GM23338 (cell line): ENCODE measurements around the gene PAQR5. TPM values are rescaled to one million over a fixed set of nuclear protein-coding genes. Genes with fewer than 3 reads are reported as not detected.

ENCODE experiments used
- ATAC-seq: fragments of 200-7000 bp; cut with Tn5 transposase; 3 replicates; pipeline ENCODE4 v1.9.1; 2020
- DNase-seq: peaks from one replicate; pipeline ENCODE4 v3.0.0-alpha.2; 2015; ENCODE audit warnings: low spot score
- H2AFZ ChIP-seq: fragments of 200-600 bp; sonication (generic); 2 replicates; pipeline ENCODE4 v1.8.0; 2016; ENCODE audit warnings: antibody characterized with exemption, mild to moderate bottlenecking, moderate library complexity
- H3F3A ChIP-seq: fragments of 200-600 bp; sonication (generic); replicated peaks from 2 replicates; pipeline ENCODE4 v1.8.0; 2017; ENCODE audit warnings: antibody characterized with exemption, mixed run types, low read depth
- H3K27ac ChIP-seq: fragments of 200-600 bp; sonication (generic); 2 replicates; pipeline ENCODE4 v1.6.1; 2016; ENCODE audit warnings: low read depth
- H3K27me3 ChIP-seq: fragments of 200-600 bp; sonication (generic); 2 replicates; pipeline ENCODE4 v1.8.0; 2016; ENCODE audit warnings: mild to moderate bottlenecking, mixed run types, moderate library complexity; ENCODE audit not compliant: insufficient read depth
- H3K36me3 ChIP-seq: fragments of 200-600 bp; sonication (generic); 2 replicates; pipeline ENCODE4 v1.8.0; 2016; ENCODE audit warnings: mild to moderate bottlenecking; ENCODE audit not compliant: insufficient read depth
- H3K4me1 ChIP-seq: fragments of 200-600 bp; sonication (generic); 2 replicates; pipeline ENCODE4 v1.8.0; 2016; ENCODE audit warnings: mild to moderate bottlenecking, moderate library complexity; ENCODE audit not compliant: insufficient read depth
- H3K4me2 ChIP-seq: fragments of 200-600 bp; sonication (generic); 2 replicates; pipeline ENCODE4 v1.7.1; 2017; ENCODE audit warnings: mixed run types
- H3K4me3 ChIP-seq: fragments of 200-600 bp; sonication (generic); 2 replicates; pipeline ENCODE4 v1.6.1; 2016; ENCODE audit warnings: mixed run types
- H3K79me2 ChIP-seq: fragments of 200-600 bp; sonication (generic); replicated peaks from 2 replicates; pipeline ENCODE4 v1.8.0; 2017; ENCODE audit warnings: mild to moderate bottlenecking; ENCODE audit not compliant: insufficient read depth
- H3K9me2 ChIP-seq: fragments of 200-600 bp; sonication (generic); 2 replicates; pipeline ENCODE4 v1.8.0; 2017; ENCODE audit not compliant: insufficient read depth
- H4K20me1 ChIP-seq: fragments of 200-600 bp; sonication (generic); replicated peaks from 2 replicates; pipeline ENCODE4 v1.8.0; 2017; ENCODE audit warnings: mild to moderate bottlenecking; ENCODE audit not compliant: insufficient read depth
- H3K27ac Mint-ChIP-seq: 2 replicates; pipeline ENCODE4 v1.8.0; 2020; ENCODE audit warnings: inconsistent platforms, mild to moderate bottlenecking, moderate library complexity, mixed read lengths
- H3K27me3 Mint-ChIP-seq: 3 replicates; pipeline ENCODE4 v1.8.0; 2022; ENCODE audit warnings: low read depth, mild to moderate bottlenecking, moderate library complexity, mixed read lengths, inconsistent platforms; ENCODE audit not compliant: insufficient read depth, poor library complexity
- H3K36me3 Mint-ChIP-seq: 3 replicates; pipeline ENCODE4 v1.8.0; 2021; ENCODE audit warnings: low read depth, mild to moderate bottlenecking, inconsistent platforms, moderate library complexity, mixed read lengths
- H3K4me1 Mint-ChIP-seq: 3 replicates; pipeline ENCODE4 v1.8.0; 2020; ENCODE audit warnings: mild to moderate bottlenecking, inconsistent platforms, mixed read lengths
- H3K4me3 Mint-ChIP-seq: 3 replicates; pipeline ENCODE4 v1.8.0; 2021; ENCODE audit warnings: moderate library complexity, mild to moderate bottlenecking, inconsistent platforms, mixed read lengths
- H3K9me3 Mint-ChIP-seq: 3 replicates; pipeline ENCODE4 v1.8.0; 2020; ENCODE audit warnings: moderate library complexity, mild to moderate bottlenecking, inconsistent platforms, mixed read lengths
- CREB1 ChIP-seq: fragments of 250-450 bp; sonication (Bioruptor Pico); IDR thresholded peaks from 2 replicates; pipeline ENCODE4 v1.5.0; 2020; ENCODE audit warnings: low read depth, mild to moderate bottlenecking, moderate library complexity
- EZH2 ChIP-seq: fragments of 200-600 bp; sonication (generic); IDR thresholded peaks from one replicate; pipeline ENCODE4 v1.8.0; 2017; ENCODE audit warnings: antibody characterized with exemption, mild to moderate bottlenecking, low read depth; ENCODE audit not compliant: unreplicated experiment
- EZH2phosphoT487 ChIP-seq: fragments of 200-600 bp; sonication (generic); IDR thresholded peaks from one replicate; pipeline ENCODE4 v1.8.1; 2018; ENCODE audit warnings: antibody characterized with exemption; ENCODE audit not compliant: unreplicated experiment
- JUNB ChIP-seq: IDR thresholded peaks from one replicate; pipeline ENCODE4 v1.6.1; 2016; ENCODE audit warnings: antibody characterized with exemption; ENCODE audit not compliant: unreplicated experiment
- NANOG ChIP-seq: IDR thresholded peaks from 2 replicates; pipeline ENCODE4 v1.6.1; 2016; ENCODE audit warnings: antibody characterized with exemption, borderline replicate concordance
- POLR2AphosphoS5 ChIP-seq: IDR thresholded peaks from 2 replicates; pipeline ENCODE4 v1.6.1; 2016; ENCODE audit warnings: antibody characterized with exemption, low read depth
- STAT1 ChIP-seq: IDR thresholded peaks from one replicate; pipeline ENCODE4 v1.6.1; 2016; ENCODE audit warnings: antibody characterized with exemption; ENCODE audit not compliant: unreplicated experiment
- polyA plus RNA-seq: library from polyadenylated mRNA; unstranded; fragments of >200 nt; fragmentation: Nextera tagmentation; extraction: Ambion mirVana; gene quantifications from 2 replicates; pipeline ENCODE4 v1.2.1, GENCODE V29; 2016
- total RNA-seq: library from RNA; depleted of rRNA; stranded (reverse); fragments of >200 nt; shearing (Covaris generic); gene quantifications from 2 replicates; pipeline ENCODE4 v1.2.3, GENCODE V29; 2014
- TF ChIP-seq, protein P1 (sequence below), 2 experiments: fragments of 200-600 bp in 1 of 2; sonication (generic) in 1 of 2; conservative IDR thresholded peaks; 2 replicates each; pipeline versions ENCODE4 v1.5.1 to v1.6.1; 2016 to 2017; ENCODE audit warnings: antibody characterized with exemption in 2 of 2, low read depth in 2 of 2, mild to moderate bottlenecking in 2 of 2, moderate library complexity in 1 of 2
- TF ChIP-seq, protein P2 (sequence below): IDR thresholded peaks from one replicate; pipeline ENCODE4 v1.6.1; 2018; ENCODE audit warnings: antibody characterized with exemption; ENCODE audit not compliant: unreplicated experiment
- TF ChIP-seq, protein P3 (sequence below): IDR thresholded peaks from 2 replicates; pipeline ENCODE4 v1.6.1; 2016; ENCODE audit warnings: antibody characterized with exemption

Gene PAQR5
- total and polyA plus RNA-seq, 2 experiments from 2014 or later: 8.7 to 14.5 TPM

- no peaks in the 10 kb centered on the region for H3K36me3 Mint-ChIP-seq
- TF ChIP-seq POLR2AphosphoS5: no peak
- TF ChIP-seq, protein P1, sequence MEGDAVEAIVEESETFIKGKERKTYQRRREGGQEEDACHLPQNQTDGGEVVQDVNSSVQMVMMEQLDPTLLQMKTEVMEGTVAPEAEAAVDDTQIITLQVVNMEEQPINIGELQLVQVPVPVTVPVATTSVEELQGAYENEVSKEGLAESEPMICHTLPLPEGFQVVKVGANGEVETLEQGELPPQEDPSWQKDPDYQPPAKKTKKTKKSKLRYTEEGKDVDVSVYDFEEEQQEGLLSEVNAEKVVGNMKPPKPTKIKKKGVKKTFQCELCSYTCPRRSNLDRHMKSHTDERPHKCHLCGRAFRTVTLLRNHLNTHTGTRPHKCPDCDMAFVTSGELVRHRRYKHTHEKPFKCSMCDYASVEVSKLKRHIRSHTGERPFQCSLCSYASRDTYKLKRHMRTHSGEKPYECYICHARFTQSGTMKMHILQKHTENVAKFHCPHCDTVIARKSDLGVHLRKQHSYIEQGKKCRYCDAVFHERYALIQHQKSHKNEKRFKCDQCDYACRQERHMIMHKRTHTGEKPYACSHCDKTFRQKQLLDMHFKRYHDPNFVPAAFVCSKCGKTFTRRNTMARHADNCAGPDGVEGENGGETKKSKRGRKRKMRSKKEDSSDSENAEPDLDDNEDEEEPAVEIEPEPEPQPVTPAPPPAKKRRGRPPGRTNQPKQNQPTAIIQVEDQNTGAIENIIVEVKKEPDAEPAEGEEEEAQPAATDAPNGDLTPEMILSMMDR (conservative IDR thresholded peaks at IDR 0.05; ENCODE audit: low read depth in 2 of 2): peak; percentile 62 to 78
- H3K36me3 ChIP-seq: no peaks in the 10 kb centered on the region
- H2AFZ ChIP-seq: no peak overlapping the region
- no peaks in the 10 kb centered on the region for H3K27me3 Mint-ChIP-seq
- DNase-seq: peak; percentile 57
- no peak overlapping the region for H3K27ac ChIP-seq
- no peaks in the 10 kb centered on the region for H3K4me1 ChIP-seq
- no peaks in the 10 kb centered on the region for H3F3A ChIP-seq
- H3K4me3 Mint-ChIP-seq: no peak overlapping the region
- ATAC-seq: no peak
- no peak overlapping the region for H3K4me2 ChIP-seq
- H3K9me3 Mint-ChIP-seq: no peaks in the 10 kb centered on the region
- no peak overlapping the region for H3K27ac Mint-ChIP-seq
- no peaks in the 10 kb centered on the region for H3K79me2 ChIP-seq
- peaks cover 1% of the 10 kb centered on the region; the same call in 1 of the 3 replicates for H3K4me1 Mint-ChIP-seq
- H3K27me3 ChIP-seq: no peaks in the 10 kb centered on the region
- H3K4me3 ChIP-seq: no peak overlapping the region
- H4K20me1 ChIP-seq: no peaks in the 10 kb centered on the region
- no peaks in the 10 kb centered on the region for H3K9me2 ChIP-seq
Measured at GRCh38 chr15:69265347-69265955, 33.3 kb upstream of the PAQR5 start.

GRCh38 chr15:69271217-69271616, 27.5 kb upstream of the PAQR5 start:
- Histone ChIP-seq H3K27me3 (no peaks in the 10 kb centered on the region), H3K4me2 (peak overlapping the region; percentile 36), H3K36me3 (no peaks in the 10 kb centered on the region), H3F3A (no peaks in the 10 kb centered on the region), H3K9me2 (no peaks in the 10 kb centered on the region), H4K20me1 (no peaks in the 10 kb centered on the region), H3K79me2 (no peaks in the 10 kb centered on the region), H2AFZ (no peak overlapping the region), H3K27ac (no peak overlapping the region), H3K4me1 (peaks cover 16% of the 10 kb centered on the region), H3K4me3 (no peak overlapping the region)
- ATAC-seq (peak; percentile 72), DNase-seq (peak; percentile 38)
- Mint-ChIP-seq H3K27ac (no peak overlapping the region; the same call in 1 of the 2 replicates), H3K4me3 (no peak overlapping the region), H3K36me3 (no peaks in the 10 kb centered on the region), H3K9me3 (no peaks in the 10 kb centered on the region), H3K4me1 (peaks cover 37% of the 10 kb centered on the region), H3K27me3 (no peaks in the 10 kb centered on the region)
- TF ChIP-seq NANOG (0 out of 2 replicates have a peak, but pooled peaks have one; percentile 17), POLR2AphosphoS5 (no peak)

GRCh38 chr15:69272139-69272538, 26.6 kb upstream of the PAQR5 start:
- Mint-ChIP-seq H3K9me3 (no peaks in the 10 kb centered on the region), H3K4me3 (no peak overlapping the region; the same call in 2 of the 3 replicates), H3K27me3 (no peaks in the 10 kb centered on the region), H3K4me1 (peaks cover 40% of the 10 kb centered on the region), H3K36me3 (no peaks in the 10 kb centered on the region), H3K27ac (no peak overlapping the region)
- H3F3A ChIP-seq: no peaks in the 10 kb centered on the region
- H3K4me1 ChIP-seq: peaks cover 16% of the 10 kb centered on the region
- no peak overlapping the region for H3K4me3 ChIP-seq
- H3K9me2 ChIP-seq: no peaks in the 10 kb centered on the region
- DNase-seq (peak; percentile 63), ATAC-seq (peak; percentile 73)
- no peaks in the 10 kb centered on the region for H3K79me2 ChIP-seq
- no peak overlapping the region for H3K27ac ChIP-seq
- H3K27me3 ChIP-seq: no peaks in the 10 kb centered on the region
- no peaks in the 10 kb centered on the region for H4K20me1 ChIP-seq
- 0 out of 2 replicates have a peak overlapping the region, but pooled peaks have one; percentile 12 for H3K4me2 ChIP-seq
- H2AFZ ChIP-seq: no peak overlapping the region
- H3K36me3 ChIP-seq: no peaks in the 10 kb centered on the region
- no peak for TF ChIP-seq STAT1
- TF ChIP-seq JUNB: no peak
- TF ChIP-seq, protein P1 (conservative IDR thresholded peaks at IDR 0.05; ENCODE audit: low read depth in 2 of 2): no peak
- no peak for TF ChIP-seq EZH2
- TF ChIP-seq CREB1 (CRISPR knock-in tag): no peak
- TF ChIP-seq, protein P2, sequence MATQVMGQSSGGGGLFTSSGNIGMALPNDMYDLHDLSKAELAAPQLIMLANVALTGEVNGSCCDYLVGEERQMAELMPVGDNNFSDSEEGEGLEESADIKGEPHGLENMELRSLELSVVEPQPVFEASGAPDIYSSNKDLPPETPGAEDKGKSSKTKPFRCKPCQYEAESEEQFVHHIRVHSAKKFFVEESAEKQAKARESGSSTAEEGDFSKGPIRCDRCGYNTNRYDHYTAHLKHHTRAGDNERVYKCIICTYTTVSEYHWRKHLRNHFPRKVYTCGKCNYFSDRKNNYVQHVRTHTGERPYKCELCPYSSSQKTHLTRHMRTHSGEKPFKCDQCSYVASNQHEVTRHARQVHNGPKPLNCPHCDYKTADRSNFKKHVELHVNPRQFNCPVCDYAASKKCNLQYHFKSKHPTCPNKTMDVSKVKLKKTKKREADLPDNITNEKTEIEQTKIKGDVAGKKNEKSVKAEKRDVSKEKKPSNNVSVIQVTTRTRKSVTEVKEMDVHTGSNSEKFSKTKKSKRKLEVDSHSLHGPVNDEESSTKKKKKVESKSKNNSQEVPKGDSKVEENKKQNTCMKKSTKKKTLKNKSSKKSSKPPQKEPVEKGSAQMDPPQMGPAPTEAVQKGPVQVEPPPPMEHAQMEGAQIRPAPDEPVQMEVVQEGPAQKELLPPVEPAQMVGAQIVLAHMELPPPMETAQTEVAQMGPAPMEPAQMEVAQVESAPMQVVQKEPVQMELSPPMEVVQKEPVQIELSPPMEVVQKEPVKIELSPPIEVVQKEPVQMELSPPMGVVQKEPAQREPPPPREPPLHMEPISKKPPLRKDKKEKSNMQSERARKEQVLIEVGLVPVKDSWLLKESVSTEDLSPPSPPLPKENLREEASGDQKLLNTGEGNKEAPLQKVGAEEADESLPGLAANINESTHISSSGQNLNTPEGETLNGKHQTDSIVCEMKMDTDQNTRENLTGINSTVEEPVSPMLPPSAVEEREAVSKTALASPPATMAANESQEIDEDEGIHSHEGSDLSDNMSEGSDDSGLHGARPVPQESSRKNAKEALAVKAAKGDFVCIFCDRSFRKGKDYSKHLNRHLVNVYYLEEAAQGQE: no peak
- TF ChIP-seq POLR2AphosphoS5: no peak
- TF ChIP-seq NANOG: no peak
- TF ChIP-seq, protein P3, sequence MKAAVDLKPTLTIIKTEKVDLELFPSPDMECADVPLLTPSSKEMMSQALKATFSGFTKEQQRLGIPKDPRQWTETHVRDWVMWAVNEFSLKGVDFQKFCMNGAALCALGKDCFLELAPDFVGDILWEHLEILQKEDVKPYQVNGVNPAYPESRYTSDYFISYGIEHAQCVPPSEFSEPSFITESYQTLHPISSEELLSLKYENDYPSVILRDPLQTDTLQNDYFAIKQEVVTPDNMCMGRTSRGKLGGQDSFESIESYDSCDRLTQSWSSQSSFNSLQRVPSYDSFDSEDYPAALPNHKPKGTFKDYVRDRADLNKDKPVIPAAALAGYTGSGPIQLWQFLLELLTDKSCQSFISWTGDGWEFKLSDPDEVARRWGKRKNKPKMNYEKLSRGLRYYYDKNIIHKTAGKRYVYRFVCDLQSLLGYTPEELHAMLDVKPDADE: no peak
- TF ChIP-seq EZH2phosphoT487: no peak
